ENCODE results near the gene MAP3K21. TPM values are rescaled to one million over a fixed set of nuclear protein-coding genes. Genes with fewer than 3 reads are reported as not detected.

The MAP3K21 gene
- total RNA-seq, 5 donors from 2014 or later (not counting 1 experiment from before 2014, with no cell fraction given), result 1.0 to 2.4 (median 1.7) TPM

- DNase-seq (no peak), ATAC-seq (replicated peaks in 1 of 4) (no peak)
- ChIA-PET CTCF (no interaction called here), POLR2A (no interaction called here)
- Mint-ChIP-seq H3K27ac (no peak overlapping the region), H3K27me3 (peaks cover 26 to 38% of the 10 kb centered on the region in 2 donors), H3K36me3 (no peaks in the 10 kb centered on the region), H3K4me1 (no peaks in the 10 kb centered on the region), H3K9me3 (no peaks in the 10 kb centered on the region), H3K4me3 (no peak overlapping the region)
- no peak overlapping the region for H3K4me3 ChIP-seq (ENCODE audit: control insufficient read depth in 1 of 2, extremely low read depth in 1 of 2, low read length in 1 of 2)
- WGBS (ENCODE audit: insufficient coverage), result 100% methylated on average over 1 of the region's 1 CpG
- H3K36me3 ChIP-seq (ENCODE audit: control insufficient read depth in 2 of 2, extremely low read depth in 1 of 2, insufficient read depth in 1 of 2, low read length in 1 of 2), result no peaks in the 10 kb centered on the region
- no peaks in the 10 kb centered on the region for H3K4me1 ChIP-seq (ENCODE audit: control insufficient read depth in 1 of 2, extremely low read depth in 1 of 2, insufficient read depth in 2 of 2, low read length in 2 of 2)
- H3K9me3 ChIP-seq, result no peaks in the 10 kb centered on the region
- no peak overlapping the region for H3K27ac ChIP-seq (ENCODE audit: low read length)
- H3K27me3 ChIP-seq (replicated peaks in 1 of 2; ENCODE audit: control insufficient read depth in 2 of 2, extremely low read depth in 1 of 2, insufficient read depth in 2 of 2, low read length in 1 of 2), result peaks cover 0 to 8% of the 10 kb centered on the region in 2 experiments
These were observed 105.4 kb downstream of the MAP3K21 start for GRCh38 chr1:233432916-233433315.

- ATAC-seq (replicated peaks in 1 of 4) (no peak), DNase-seq (no peak)
- H3K9me3 ChIP-seq, result no peaks in the 10 kb centered on the region
- Mint-ChIP-seq H3K4me3 (no peak overlapping the region), H3K27ac (no peak overlapping the region), H3K4me1 (no peaks in the 10 kb centered on the region), H3K9me3 (no peaks in the 10 kb centered on the region), H3K27me3 (peaks cover 25 to 35% of the 10 kb centered on the region in 2 donors), H3K36me3 (no peaks in the 10 kb centered on the region)
- H3K4me3 ChIP-seq (ENCODE audit: control insufficient read depth in 1 of 2, extremely low read depth in 1 of 2, low read length in 1 of 2), result no peak overlapping the region
- H3K36me3 ChIP-seq (ENCODE audit: control insufficient read depth in 2 of 2, extremely low read depth in 1 of 2, insufficient read depth in 1 of 2, low read length in 1 of 2), result no peaks in the 10 kb centered on the region
- CTCF ChIA-PET, result no interaction called here
- no peak overlapping the region for H3K27ac ChIP-seq (ENCODE audit: low read length)
- no peaks in the 10 kb centered on the region for H3K4me1 ChIP-seq (ENCODE audit: control insufficient read depth in 1 of 2, extremely low read depth in 1 of 2, insufficient read depth in 2 of 2, low read length in 2 of 2)
- WGBS (ENCODE audit: insufficient coverage), result 42% methylated on average over 3 of the region's 4 CpGs
- POLR2A ChIA-PET, result interaction anchor here (0.6 to 1.0 kb wide), 2 partner anchors 41 to 1704 kb away, joined by 3 to 4 read pairs; no protein-coding TSS in a partner anchor
- H3K27me3 ChIP-seq (replicated peaks in 1 of 2; ENCODE audit: control insufficient read depth in 2 of 2, extremely low read depth in 1 of 2, insufficient read depth in 2 of 2, low read length in 1 of 2), result peaks cover 0 to 5% of the 10 kb centered on the region in 2 experiments
These were observed 106.1 kb downstream of the MAP3K21 start for GRCh38 chr1:233433436-233434210.

Other genes with a start within 250 kb of the MAP3K21 start
- gene PCNX2, start 32.0 kb upstream of the MAP3K21 start, total RNA-seq, result 10 to 100 TPM; 47.2 to 91.7 (median 68.6) TPM